DMS79 treated with DMSO at 0.1 percent for 48 hours (cell line): Measurements from ENCODE around the gene TEX38.
A peak's percentile ranks its signal among the peaks of the same experiment; 100 is the strongest.
"Not testable (repeated sequence)": the region's sequence is repeated elsewhere in the genome, so short reads cannot be mapped to it uniquely, and the experiment has no call there.

Source experiments
- DNase-seq: peaks from one replicate; lab custom pipeline; 2025; lab: John Stamatoyannopoulos, UW

TEX38 gene

DNA sequence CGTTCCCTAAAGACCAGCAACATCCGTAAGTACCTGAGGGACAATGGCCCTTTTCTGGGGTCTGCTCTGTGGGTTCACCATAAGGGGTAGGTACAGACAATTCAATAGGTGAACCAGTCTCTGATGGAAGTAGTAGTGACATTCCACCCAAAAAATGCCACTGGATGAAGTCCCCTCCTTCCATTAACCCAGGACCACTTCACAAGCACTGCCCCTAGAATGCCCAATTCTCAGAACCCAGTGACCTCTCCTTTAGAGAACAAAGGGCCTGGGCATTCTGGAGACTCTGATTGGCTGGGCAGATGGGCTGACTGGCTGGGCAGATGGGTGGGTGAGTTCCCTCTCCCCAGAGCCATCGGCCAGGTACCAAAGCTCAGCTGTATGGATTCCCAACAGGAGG, at the start of gene TEX38:
Gene TEX38, plus strand, starts transcription at position 301 of the 400 bp plus-strand sequence. Its CDS starts 81 bp downstream, at position 382.
- DNase-seq = no peak

DNA sequence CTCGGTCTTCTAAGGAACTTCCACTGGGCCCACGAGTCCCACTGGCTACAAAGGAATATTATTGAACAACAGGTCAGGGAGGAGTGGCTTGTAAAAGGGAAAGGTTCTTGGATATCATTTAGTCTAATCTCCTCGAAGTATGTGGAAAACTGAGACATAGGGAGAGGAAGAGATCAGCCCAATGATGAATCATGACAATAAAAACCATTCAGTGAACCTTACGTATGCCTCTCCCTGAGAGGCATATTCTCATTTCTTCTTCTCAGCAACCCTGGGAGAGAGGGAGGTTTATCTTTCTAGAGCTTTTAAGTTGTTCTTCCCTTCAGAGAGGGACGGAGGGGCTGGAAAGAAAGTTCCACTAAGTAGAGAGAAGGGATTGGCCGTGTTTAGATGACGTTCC, 49.7 kb upstream of the TEX38 start:
- DNase-seq = no peak

DNA sequence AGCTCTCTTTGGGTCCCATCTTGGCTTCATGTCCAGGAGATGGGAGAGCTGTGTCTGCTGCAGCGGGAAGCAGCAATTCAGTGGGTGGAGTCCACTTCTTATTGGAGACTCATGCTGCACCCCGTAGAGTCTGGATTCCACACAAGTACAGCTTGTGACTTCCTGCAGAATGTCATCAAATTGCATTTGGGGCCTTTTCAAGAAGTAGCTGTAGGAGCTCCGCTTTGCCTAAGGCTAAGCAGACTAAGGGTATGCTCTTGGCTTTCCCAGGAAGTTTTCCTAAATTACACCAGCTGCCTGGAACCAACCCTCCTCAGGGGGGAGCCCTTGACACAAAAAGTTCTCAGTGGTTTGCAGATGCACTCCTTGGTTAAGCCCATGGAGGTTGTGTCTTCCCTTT, 49.3 kb upstream of the TEX38 start:
- peak; percentile 8 for DNase-seq

DNA sequence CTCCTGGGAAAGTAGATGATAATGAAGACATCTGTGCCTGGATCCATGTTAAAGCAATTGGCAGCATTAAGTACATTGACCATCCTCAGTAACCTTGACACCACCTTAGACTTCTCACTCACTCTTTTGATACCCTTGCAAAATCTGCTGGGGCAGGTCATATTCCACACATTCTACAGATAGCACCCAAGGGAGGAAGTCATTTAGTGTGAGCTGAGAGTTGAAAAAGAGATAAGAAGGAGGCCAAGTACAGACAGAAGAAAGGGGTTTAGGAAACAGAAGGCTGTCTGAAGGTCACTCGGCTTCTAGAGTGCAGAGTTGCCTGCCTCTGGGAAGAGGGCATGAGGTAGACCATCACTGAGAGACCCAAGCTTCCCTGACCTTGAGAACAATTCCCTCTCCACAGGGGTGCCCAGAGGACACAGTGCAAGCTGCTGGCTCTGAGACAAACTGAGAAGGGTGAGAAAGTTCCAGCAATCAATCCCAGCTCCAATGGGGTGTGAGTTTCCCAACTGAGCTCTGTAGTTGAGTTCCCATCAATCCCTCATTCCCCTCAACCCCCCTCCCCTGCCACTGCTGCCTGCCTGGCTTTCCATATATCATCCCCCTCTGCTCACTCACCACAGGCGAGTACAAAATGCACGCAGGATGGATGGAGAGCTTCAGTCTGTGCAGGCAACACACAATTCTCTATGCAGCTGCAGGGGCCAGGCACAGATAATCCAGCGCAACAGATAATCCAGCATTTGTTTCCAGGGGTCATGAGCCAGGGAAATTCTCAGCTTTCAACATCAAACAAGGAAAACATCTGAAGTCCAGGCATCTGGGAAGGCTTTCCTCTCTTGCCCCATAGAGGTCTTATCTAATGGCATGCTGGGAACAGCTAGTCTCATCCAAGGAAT, 47.7 kb upstream of the TEX38 start:
- no peak for DNase-seq

DNA sequence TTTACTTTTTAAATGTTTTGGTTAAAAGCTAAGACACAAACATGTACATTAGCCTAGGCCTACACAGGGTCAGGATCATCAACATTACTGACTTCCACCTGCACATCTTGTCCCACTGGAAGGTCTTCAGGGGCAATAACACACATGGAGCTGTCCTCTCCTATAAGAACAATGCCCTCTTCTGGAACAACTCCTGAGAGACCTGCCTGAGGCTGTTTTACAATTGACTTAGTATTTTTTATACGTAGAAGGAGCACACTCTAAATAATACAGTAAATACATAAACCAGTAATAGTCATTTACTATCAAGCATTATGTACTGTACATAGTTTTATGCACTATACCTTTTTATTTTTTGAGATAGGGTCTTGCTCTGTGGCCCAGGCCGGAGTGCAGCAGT, 40.9 kb upstream of the TEX38 start:
- DNase-seq = no peak

DNA sequence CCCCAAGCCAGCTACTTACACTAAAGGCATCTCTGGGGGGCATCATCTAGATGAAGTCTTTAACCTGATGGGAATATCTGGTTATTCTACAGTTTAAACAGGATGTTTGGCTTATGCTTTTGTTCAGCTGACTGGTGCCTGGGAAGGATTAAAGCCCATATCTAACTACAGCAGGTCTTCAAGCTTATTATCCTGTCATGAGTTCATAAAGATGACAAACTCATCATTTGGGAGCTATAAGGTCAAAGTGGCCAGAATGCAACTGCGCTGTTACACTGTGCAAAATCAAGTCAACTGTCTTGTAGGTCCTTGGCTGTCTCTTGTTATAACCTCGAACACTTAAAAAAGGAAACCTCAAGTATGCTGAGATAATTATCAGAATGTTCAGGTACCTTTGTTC, 36.4 kb upstream of the TEX38 start:
- no peak for DNase-seq

DNA sequence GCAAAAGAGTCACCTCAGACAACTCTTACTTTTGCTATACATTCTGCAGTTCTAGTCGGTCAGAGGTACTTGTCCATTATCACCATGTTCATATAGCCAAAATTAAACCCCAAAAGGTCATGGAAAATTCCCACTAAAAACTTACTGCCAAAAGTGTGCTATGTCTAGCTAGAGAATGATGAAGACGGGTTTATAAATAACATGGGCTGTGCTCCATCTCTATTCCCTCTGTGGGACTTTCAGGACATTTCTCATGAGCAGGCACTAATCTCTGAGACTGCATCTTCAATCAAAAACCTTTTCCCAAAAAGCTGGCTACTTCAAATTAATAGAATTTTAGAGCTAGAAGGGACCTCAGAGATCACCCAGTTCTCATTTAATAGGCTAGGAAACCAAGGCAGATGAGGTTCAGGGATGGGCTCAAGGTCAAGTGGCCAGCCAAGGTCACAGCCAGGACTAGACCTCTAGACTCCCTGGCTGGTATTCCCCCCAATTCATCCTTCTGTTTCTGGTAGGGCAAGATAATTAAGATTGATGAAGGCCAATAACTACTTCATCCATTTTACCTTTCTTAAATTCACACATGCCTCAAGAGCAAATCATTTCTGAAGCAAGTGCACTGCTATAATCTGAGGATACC, 34.1 kb upstream of the TEX38 start:
- no peak for DNase-seq

DNA sequence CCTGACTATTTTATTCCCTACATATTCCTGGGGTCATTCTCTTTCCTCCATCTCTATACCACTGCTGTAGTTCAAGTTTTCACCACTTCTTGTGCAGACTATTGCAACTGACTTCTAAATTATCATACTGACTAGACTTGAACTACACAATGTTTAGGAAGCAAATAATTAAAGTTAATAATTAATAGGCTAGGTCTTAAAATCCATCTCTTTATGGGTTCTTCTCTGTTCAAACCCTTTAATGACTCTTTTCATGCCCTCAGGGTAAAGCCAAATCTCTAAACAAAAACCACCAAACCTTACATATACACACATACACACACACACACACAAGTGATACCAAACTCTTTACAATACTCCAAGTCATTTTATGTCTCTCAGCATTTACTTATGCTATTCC, 32.7 kb upstream of the TEX38 start:
- DNase-seq = no peak

DNA sequence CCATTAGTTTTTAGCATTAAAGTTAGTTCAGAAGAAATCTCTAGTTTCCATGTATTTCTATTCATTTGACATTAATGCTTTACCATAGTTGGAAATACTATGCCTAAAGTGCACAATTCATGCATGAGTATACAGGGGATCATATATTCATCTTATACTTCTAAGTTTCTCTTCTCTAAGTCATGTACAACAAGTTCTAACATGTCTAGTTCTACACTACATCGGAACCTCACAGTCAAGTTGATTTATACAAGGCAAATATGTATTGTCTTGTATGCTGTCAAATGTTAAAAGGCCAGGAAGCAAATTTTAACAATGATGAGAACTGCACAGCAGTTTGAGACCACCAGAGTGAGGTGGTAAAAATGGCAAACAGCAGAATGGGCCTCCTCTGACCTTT, 32.1 kb upstream of the TEX38 start:
- DNase-seq = no peak

DNA sequence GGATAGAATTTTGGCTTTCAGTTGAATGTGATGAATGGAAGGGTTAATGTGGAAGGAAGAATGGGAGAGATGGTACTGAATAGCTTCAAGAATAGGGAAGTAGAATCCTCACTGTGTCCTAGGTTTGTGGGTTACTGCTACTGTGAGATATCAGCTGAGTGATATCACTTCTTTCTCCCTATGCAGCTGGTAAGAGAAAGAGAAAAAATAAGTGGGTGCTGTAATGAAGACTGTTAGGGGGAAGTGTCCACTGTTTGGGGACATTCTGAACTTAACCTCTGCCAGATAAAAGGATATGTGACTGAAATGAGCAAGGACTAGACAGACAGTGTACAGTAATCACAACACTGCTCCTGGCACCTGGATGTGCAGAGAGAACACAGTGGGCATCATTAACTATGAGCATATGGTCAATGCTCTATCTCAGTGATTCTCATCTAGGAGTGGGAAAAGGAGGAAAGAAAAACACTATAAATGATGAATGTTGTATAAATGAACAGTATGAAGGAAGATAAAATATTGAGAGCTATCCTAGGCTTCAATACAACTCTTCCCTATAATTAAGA, 29.5 kb upstream of the TEX38 start:
- no peak for DNase-seq

DNA sequence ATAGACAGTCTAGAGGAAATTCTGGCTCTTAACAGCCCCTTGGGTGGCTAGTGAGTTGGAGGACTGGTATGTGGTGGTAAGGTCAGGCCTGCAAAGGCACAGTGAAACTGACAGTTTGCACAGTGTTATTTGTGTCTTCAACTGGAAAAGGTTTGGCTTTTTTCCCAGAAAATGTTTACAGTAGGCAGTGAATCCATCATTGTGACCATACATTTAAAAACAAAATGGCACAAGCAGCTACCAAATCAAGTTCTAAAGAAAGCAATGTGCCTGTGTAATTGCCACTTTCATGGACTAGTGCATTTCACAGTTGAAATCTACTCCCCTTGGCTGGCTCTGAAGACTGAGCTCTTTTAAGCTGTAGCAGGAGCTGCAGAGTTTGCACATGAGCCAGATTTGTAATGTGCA, 28.3 kb upstream of the TEX38 start:
- DNase-seq = peak; percentile 95

DNA sequence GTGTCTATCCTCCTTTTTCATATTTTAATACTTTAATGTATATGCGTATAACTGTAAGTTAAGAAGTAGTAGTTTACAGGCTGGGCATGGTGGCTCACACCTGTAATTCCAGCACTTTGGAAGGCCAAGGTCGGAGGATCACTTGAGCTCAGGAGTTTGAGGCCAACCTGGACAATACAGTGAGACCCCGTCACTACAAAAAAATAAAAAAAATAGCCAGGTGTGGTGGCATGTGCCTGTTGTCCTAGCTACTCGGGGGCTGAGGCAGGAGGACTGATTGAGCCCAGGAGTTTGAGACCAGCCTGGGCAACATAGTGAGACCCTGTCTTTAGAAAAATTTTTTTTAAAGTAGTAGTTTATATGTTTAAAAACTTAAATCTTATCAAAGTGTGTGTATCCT, 25.8 kb upstream of the TEX38 start:
- DNase-seq = no peak

DNA sequence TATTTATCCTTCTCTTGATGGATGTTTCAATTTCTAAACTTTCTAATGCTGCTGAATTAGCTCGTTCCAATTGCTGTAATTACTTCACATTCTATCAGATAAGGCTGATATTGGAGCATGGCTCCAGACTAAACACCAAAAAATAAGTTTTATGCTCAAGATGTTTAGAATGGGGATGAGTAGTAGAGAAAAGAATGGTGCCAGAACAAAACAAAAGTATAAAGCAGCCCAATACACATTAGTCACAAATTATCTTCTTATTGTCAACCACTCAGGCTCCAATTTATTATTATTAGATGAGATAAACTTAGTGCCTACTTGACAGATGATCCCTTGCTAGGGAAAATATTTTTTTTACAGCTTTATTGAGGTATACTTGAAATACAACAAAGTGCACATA, 25.3 kb upstream of the TEX38 start:
- DNase-seq = no peak

DNA sequence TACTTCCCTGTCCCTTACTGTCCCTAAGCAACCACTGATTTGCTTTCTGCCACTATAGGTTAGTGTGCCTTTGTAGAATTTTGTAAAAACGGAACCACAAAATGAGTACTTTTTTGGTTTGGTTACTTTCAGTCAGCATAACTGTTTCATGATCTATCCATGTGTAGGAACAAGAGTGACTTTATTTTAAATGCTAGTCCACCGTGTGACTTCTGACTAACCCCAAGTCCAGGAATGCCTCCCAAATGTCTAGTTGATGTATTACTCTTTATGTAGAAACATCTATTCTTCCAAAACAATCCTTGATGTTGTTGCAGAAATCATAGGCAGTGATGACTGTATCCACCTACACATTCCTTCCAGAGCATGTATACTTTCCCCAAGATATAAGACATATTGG, 24.8 kb upstream of the TEX38 start:
- no peak for DNase-seq

DNA sequence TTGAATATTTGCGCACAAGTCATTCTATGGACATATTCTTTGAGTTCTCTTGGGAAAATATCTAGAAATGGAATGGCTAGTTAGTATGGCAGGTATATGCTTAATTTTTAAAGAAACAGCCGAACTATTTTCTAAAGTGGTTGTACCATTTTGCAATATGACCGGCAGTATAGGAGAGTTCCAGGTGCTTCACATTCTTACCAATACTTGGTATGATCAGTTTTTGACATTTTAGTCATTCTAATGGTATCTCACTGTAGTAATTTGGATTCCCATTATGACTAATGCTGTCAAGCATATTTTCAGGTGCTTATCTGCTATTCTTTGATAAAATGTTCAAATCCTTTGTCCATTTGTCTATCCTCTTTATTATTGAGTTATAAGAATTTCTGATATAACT, 24.0 kb upstream of the TEX38 start:
- DNase-seq = no peak

DNA sequence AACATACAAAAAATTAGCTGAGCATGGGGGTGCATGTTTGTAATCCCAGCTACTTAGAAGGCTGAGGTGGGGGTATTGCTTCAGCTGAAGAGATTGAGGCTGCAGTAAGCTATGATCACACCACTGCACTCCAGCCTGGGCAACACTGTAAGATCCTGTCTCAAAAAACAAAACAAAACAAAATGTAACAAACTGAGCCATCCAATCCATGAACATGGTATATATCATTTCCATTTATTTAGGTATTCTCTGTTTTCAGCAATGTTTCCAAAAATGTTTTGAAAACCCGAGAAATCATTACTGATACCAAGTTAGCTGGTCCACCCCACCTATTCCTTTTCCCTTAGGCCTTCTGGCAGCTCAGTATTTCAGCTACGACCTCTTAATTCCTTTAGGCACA, 21.9 kb upstream of the TEX38 start:
- no peak for DNase-seq

DNA sequence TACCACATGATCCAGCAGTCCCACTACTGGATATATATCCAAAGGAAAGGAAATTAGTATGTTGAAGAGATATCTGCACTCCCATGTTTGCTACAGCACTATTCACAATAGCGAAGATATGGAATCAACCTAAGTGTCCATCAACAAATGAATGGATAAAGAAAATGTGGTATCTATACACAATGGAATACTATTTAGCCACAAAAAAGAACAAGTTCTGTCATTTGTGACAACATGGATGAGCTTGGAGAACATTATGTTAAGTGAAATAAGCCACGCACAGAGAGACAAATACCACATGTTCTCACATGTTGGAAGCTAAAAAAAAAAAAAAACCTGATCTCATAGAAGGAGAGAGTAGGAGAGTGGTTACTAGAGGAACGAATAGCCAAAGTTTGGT, 21.2 kb upstream of the TEX38 start:
- no peak for DNase-seq

DNA sequence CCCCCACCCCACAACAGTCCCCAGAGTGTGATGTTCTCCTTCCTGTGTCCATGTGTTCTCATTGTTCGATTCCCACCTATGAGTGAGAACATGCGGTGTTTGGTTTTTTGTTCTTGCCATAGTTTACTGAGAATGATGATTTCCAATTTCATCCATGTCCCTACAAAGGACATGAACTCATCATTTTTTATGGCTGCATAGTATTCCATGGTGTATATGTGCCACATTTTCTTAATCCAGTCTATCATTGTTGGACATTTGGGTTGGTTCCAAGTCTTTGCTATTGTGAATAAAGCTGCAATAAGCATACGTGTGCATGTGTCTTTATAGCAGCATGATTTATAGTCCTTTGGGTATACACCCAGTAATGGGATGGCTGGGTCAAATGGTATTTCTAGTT, 20.5 kb upstream of the TEX38 start:
- not testable (repeated sequence) for DNase-seq

DNA sequence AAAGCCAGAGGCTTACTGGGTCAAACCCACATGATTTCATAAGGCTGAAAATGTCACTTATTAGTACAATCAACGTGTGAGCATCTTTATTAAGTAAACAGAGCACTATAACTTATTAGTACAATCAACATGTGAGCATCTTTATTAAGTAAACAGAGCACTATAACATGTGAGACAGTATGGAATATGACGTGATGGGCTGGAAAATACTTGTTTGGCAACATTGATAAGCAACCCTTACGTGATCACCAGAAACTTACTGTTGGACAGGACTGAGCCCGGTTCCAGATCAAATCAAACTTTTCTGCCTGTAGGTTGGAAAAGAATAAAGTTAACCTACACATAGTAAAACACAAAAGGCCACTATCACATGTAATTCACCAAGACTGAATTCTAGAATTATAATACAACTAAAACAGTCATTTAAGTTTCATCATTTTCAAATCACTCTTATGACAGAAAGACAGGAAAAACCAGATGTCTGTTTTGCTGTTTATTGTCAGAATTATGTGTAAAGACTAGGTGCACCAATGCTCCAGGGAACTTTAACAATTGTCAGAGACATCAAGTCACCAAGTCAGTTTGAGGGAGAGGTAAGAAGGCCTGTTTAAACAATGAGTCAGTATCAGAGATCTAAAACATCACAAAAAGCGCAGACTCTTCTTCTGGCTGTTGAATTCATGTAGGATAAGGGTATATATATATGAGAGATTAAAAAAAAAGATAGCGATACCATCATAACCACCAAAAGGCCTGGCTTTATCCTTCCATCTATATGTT, 19.1 kb upstream of the TEX38 start:
- DNase-seq = no peak

DNA sequence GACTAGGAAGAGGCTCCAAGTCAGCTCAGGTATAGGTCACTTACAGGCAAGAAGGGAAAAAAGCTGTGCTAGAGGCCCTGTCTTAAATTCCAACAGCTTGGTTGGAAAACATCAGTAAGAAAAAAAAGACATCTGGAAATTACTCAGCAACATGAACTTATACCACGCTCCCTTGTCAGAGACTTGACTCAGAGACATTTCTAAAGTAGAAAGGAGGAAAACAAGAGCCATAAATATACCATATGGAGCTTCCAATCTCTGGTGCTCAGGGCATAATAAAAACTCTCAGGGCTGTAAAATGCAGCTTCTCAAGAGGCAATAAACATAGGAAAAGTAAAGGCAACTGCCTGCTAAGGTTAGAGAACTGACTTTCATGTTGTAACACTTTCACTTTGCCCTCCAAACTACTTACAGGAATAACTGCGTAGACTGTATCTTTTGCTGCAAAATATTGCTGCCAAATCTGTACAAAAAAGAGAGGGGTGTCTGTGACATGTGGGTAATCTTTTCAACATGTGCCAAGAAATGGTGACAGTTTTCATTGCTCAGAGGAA, 18.2 kb upstream of the TEX38 start:
- peak; percentile 6 for DNase-seq

DNA sequence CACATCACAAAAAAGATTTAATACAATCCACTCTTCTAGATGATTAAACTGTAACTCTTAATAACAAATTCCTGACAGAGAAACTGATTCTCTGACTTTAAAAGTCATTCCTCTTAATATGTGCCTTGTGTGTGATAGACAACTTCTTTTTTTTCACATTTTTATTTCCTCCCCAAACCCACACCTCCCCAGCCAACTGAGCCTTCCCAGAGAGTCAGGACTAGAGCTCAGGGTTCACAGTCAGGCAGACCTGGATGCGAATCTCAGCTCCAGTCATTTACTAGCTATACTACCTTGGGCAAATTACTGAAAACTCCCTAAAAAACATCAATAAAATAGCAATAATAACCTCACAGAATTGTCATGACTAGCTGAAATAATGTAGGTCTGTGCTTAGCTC, 17.6 kb upstream of the TEX38 start:
- no peak for DNase-seq

DNA sequence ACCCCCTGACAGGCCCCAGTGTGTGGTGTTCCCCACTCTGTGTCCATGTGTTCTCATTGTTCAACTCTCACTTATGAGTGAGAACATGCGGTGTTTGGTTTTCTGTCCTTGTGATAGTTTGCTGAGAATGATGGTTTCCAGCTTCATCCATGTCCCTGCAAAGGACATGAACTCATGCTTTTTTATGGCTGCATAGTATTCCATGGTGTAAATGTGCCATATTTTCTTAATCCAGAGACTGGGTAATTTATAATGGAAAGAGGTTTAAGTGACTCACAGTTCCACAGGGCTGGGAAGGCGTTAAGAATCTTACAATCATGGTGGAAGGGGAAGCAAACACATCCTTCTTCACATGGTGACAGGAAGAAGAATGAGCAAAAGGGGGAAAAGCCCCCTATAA, 17.0 kb upstream of the TEX38 start:
- DNase-seq = not testable (repeated sequence)
